Fibroblast of mammary gland (primary cell): Measurements from ENCODE around the gene MYOD1.

Source experiments
- DNase-seq: peaks from one replicate; pipeline ENCODE4 v3.0.0-alpha.2; 2010; ENCODE audit warnings: low read depth
- H3K4me3 ChIP-seq: 2 replicates; pipeline ENCODE4 v1.5.1; 2011; ENCODE audit warnings: low read depth, mild to moderate bottlenecking, low read length, moderate library complexity; ENCODE audit not compliant: control insufficient read depth
- CTCF ChIP-seq: conservative IDR thresholded peaks from 2 replicates; pipeline ENCODE4 v1.5.1; 2011; ENCODE audit warnings: low read depth, low read length, inconsistent platforms; ENCODE audit not compliant: control insufficient read depth, insufficient read depth

MYOD1 gene

GRCh38 chr11:17738151-17738973, 19.0 kb downstream of the MYOD1 start:
- H3K4me3 ChIP-seq = no peak overlapping the region
- no peak for TF ChIP-seq CTCF
- DNase-seq = no peak

- no peak overlapping the region for H3K4me3 ChIP-seq
- no peak for DNase-seq
- no peak for TF ChIP-seq CTCF
Measured at GRCh38 chr11:17739945-17740338, 20.6 kb downstream of the MYOD1 start.

- TF ChIP-seq CTCF = no peak
- DNase-seq = no peak
- no peak overlapping the region for H3K4me3 ChIP-seq
Measured at GRCh38 chr11:17740649-17741235, 21.4 kb downstream of the MYOD1 start.

GRCh38 chr11:17741487-17741886, 22.1 kb downstream of the MYOD1 start:
- TF ChIP-seq CTCF = no peak
- DNase-seq = no peak
- no peak overlapping the region for H3K4me3 ChIP-seq

- no peak for TF ChIP-seq CTCF
Measured at GRCh38 chr11:17742019-17742418, 22.6 kb downstream of the MYOD1 start.

GRCh38 chr11:17743026-17743807, 23.8 kb downstream of the MYOD1 start:
- TF ChIP-seq CTCF = no peak

More at GRCh38 chr11:17742019-17742418, 22.6 kb downstream of the MYOD1 start:
- DNase-seq = no peak
- no peak overlapping the region for H3K4me3 ChIP-seq

More at GRCh38 chr11:17743026-17743807, 23.8 kb downstream of the MYOD1 start:
- no peak for DNase-seq
- H3K4me3 ChIP-seq = no peak overlapping the region
